NCI-H446 (cell line): Measurements from ENCODE around the gene ABHD4.
"Not testable (repeated sequence)": the region's sequence is repeated elsewhere in the genome, so short reads cannot be mapped to it uniquely, and the experiment has no call there.

Experiments used
- DNase-seq, 2 experiments: peaks; one replicate each; lab custom pipeline; 2025; lab: John Stamatoyannopoulos, UW

ABHD4 gene

GRCh38 chr14:22598099-22598895, at the start of gene ABHD4:
TSS of gene ABHD4 (plus strand) at chr14:22598300. CDS start at chr14:22598307, 7 bp downstream.
- peak in 1 of 2 experiments; percentile 65 for DNase-seq

- DNase-seq: no peak
These were observed 48.7 kb upstream of the ABHD4 start for GRCh38 chr14:22549324-22549962.

GRCh38 chr14:22549981-22550673, 48.0 kb upstream of the ABHD4 start:
- peak in 1 of 2 experiments; percentile 45 for DNase-seq

GRCh38 chr14:22551605-22551997, 46.5 kb upstream of the ABHD4 start:
- DNase-seq: no peak

- no peak for DNase-seq
These were observed 45.9 kb upstream of the ABHD4 start for GRCh38 chr14:22552001-22552826.

- DNase-seq: no peak
These were observed 45.3 kb upstream of the ABHD4 start for GRCh38 chr14:22552827-22553076.

- DNase-seq: no peak
These were observed 44.7 kb upstream of the ABHD4 start for GRCh38 chr14:22553445-22553844.

- DNase-seq: not testable (repeated sequence)
These were observed 44.1 kb upstream of the ABHD4 start for GRCh38 chr14:22553861-22554497.

- no peak for DNase-seq
These were observed 43.4 kb upstream of the ABHD4 start for GRCh38 chr14:22554498-22555383.

GRCh38 chr14:22555384-22556011, 42.6 kb upstream of the ABHD4 start:
- DNase-seq: no peak

- no peak for DNase-seq
These were observed 41.8 kb upstream of the ABHD4 start for GRCh38 chr14:22556021-22556989.

GRCh38 chr14:22556990-22557623, 41.0 kb upstream of the ABHD4 start:
- peak; percentile 79 to 90 for DNase-seq

- no peak for DNase-seq
These were observed 40.3 kb upstream of the ABHD4 start for GRCh38 chr14:22557846-22558220.

- DNase-seq: no peak
These were observed 39.7 kb upstream of the ABHD4 start for GRCh38 chr14:22558221-22558913.

GRCh38 chr14:22559041-22559440, 39.1 kb upstream of the ABHD4 start:
- DNase-seq: no peak

GRCh38 chr14:22560662-22561365, 37.3 kb upstream of the ABHD4 start:
- DNase-seq: no peak

GRCh38 chr14:22561366-22561660, 36.8 kb upstream of the ABHD4 start:
- DNase-seq: no peak
